ENCODE data around the gene OTUD7B. TPM values are rescaled to one million over a fixed set of nuclear protein-coding genes. Genes with fewer than 3 reads are reported as not detected.
"Not testable (repeated sequence)": the region's sequence is repeated elsewhere in the genome, so short reads cannot be mapped to it uniquely, and the experiment has no call there.

OTUD7B gene
- total and polyA plus RNA-seq, 3 donors from 2014 or later, result 23.1 to 31.5 (median 30.3) TPM

DNA sequence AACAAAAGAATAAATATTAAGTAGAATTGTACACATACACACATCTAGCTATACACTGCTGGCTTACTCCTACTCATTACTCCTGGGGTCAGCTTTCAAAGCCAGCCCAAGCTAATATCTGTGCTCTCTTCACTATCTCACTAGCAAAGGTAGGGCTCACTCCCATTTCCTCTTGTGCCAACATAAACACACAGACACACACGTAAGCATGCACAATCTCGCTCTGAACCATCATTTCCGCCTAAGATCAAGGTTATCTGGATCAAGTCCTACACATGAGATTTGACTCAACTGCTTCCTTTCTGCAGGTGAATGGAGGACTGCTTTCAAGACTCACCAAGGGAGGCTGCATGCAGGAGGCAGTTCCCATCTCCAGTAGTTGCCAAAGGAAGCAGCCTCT lies 45.1 kb downstream of the OTUD7B start:
- no peak for TF ChIP-seq POLR2A (IDR thresholded peaks at IDR 0.05)
- TF ChIP-seq, protein P1, sequence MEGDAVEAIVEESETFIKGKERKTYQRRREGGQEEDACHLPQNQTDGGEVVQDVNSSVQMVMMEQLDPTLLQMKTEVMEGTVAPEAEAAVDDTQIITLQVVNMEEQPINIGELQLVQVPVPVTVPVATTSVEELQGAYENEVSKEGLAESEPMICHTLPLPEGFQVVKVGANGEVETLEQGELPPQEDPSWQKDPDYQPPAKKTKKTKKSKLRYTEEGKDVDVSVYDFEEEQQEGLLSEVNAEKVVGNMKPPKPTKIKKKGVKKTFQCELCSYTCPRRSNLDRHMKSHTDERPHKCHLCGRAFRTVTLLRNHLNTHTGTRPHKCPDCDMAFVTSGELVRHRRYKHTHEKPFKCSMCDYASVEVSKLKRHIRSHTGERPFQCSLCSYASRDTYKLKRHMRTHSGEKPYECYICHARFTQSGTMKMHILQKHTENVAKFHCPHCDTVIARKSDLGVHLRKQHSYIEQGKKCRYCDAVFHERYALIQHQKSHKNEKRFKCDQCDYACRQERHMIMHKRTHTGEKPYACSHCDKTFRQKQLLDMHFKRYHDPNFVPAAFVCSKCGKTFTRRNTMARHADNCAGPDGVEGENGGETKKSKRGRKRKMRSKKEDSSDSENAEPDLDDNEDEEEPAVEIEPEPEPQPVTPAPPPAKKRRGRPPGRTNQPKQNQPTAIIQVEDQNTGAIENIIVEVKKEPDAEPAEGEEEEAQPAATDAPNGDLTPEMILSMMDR (IDR thresholded peaks at IDR 0.05), result no peak
- intact Hi-C loops (cut with DNase I; ENCODE audit: low total_unique reads), result no loop called here
- no peaks in the 10 kb centered on the region for H3K27me3 ChIP-seq
- 69 to 85% methylated on average over 3 of the region's 3 CpGs for WGBS, 2 donors
- H3K27ac ChIP-seq, result no peak overlapping the region
- no peaks in the 10 kb centered on the region for H3K36me3 ChIP-seq (ENCODE audit: low read depth, missing control alignments)
- no peak for DNase-seq
- no peak overlapping the region for H3K4me3 ChIP-seq
- H3K9me3 ChIP-seq, result no peaks in the 10 kb centered on the region
- peaks cover 15% of the 10 kb centered on the region for H3K4me1 ChIP-seq

DNA sequence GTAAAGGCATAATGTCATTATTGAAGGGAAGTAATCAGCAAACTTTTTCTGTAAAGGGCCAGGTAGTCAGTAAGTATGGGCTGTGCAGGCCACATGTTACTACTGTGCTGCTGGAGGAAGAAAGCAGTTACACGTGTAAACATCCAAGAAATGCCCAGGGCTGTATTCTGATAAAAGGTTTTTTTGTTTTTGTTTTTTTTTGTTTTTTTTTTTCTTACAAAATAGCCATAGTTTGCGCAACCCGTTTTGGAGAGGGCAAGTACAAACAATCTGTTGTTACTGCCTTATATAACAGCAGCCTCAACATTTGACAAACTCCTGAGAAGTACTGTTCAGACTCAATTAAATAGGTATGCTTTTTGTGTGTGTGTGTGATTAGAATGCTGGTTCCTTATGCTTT lies 47.2 kb downstream of the OTUD7B start:
- intact Hi-C loops (cut with DNase I; ENCODE audit: low total_unique reads), result no loop called here
- peaks cover 15% of the 10 kb centered on the region for H3K4me1 ChIP-seq
- peak overlapping the region in 1 of 2 donors; percentile 53 for H3K27ac ChIP-seq
- TF ChIP-seq, protein P1 (IDR thresholded peaks at IDR 0.05), result no peak
- no peak for TF ChIP-seq POLR2A (IDR thresholded peaks at IDR 0.05)
- DNase-seq, result no peak
- no peaks in the 10 kb centered on the region for H3K27me3 ChIP-seq
- no peaks in the 10 kb centered on the region for H3K36me3 ChIP-seq (ENCODE audit: low read depth, missing control alignments)
- H3K4me3 ChIP-seq, result no peak overlapping the region
- no peaks in the 10 kb centered on the region for H3K9me3 ChIP-seq
- 41 to 65% methylated on average over 3 of the region's 3 CpGs for WGBS, 2 donors

DNA sequence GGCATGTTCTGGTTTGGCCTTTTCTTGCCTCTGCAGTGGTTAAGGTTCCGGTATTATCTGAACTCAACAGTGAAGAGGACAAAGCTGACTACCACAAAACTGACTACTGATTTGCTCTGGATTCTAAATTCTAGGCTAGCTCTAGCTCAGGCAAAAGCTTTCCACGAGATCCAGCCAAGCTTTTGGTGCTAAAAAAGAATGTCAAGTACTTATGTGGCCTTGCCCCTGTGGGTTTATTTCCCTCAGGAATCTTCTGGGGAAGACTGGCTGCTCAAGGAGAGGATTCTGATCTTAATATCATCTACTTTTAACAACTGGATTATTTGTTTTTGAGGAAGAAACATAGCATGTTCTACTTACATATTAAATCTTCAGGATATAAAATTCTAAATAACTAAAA lies 47.8 kb downstream of the OTUD7B start:
- peak overlapping the region in 1 of 2 donors; percentile 53 for H3K27ac ChIP-seq
- TF ChIP-seq POLR2A (IDR thresholded peaks at IDR 0.05), result no peak
- TF ChIP-seq, protein P1 (IDR thresholded peaks at IDR 0.05), result no peak
- H3K4me1 ChIP-seq, result peaks cover 15% of the 10 kb centered on the region
- no peaks in the 10 kb centered on the region for H3K9me3 ChIP-seq
- H3K27me3 ChIP-seq, result no peaks in the 10 kb centered on the region
- no peak for DNase-seq
- intact Hi-C loops (cut with DNase I; ENCODE audit: low total_unique reads), result no loop called here
- WGBS, 2 donors, result 41 to 64% methylated on average over 2 of the region's 2 CpGs
- H3K4me3 ChIP-seq, result no peak overlapping the region
- H3K36me3 ChIP-seq (ENCODE audit: low read depth, missing control alignments), result no peaks in the 10 kb centered on the region

DNA sequence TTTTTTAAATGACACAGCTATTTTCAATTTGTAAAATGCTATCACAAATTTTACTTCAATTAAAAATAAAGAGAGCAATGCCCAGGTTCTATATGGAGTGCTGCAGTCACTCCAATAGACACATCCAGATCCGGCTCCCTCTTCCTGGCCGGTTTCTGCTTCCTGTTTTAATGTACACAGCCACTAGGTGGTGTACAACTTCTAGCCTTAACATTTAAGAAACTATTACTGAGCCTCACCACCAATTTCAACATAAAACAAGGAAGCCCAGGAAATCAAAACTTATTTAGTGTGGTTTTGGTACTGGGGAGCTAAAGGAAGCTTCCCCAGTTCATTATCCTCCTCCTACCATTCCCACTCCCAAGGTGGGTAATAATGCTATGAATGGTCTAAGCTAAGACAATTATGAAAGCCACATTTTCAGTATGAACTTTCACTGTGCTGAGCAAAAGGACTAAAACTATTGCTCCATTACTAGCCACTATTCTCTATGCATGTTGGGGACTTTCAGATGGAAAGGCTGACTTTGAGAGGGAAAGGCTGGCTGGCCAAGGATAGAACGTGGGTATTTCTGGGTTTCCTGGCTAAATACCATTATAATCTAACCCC lies 48.4 kb downstream of the OTUD7B start:
- H3K4me1 ChIP-seq, result peaks cover 12% of the 10 kb centered on the region
- H3K4me3 ChIP-seq, result no peak overlapping the region
- peak overlapping the region in 1 of 2 donors; percentile 53 for H3K27ac ChIP-seq
- peak; percentile 70 for DNase-seq
- TF ChIP-seq POLR2A (IDR thresholded peaks at IDR 0.05), result no peak
- TF ChIP-seq, protein P1 (IDR thresholded peaks at IDR 0.05), result peak; percentile 69 to 79 (median 70)
- no peaks in the 10 kb centered on the region for H3K27me3 ChIP-seq
- H3K36me3 ChIP-seq (ENCODE audit: low read depth, missing control alignments), result no peaks in the 10 kb centered on the region
- 29 to 36% methylated on average over 3 of the region's 3 CpGs for WGBS, 2 donors
- no peaks in the 10 kb centered on the region for H3K9me3 ChIP-seq
- intact Hi-C loops (cut with DNase I; ENCODE audit: low total_unique reads), result no loop called here

DNA sequence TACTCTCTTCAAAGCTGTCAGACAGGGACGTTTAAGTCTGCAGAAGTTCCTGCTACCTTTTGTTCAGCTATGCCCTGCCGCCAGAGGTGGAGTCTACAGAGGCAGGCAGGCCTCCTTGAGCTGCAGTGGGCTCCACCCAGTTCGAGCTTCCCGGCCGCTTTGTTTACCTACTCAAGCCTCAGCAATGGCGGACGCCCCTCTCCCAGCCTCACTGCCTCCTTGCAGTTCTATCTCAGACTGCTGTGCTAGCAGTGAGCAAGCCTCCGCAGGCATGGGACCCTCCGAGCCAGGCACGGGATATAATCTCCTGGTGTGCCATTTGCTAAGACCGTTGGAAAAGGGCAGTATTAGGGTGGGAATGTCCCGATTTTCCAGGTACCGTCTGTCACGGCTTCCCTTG lies 53.0 kb downstream of the OTUD7B start:
- H3K4me3 ChIP-seq; DNase-seq; H3K27me3 ChIP-seq; H3K36me3 ChIP-seq (ENCODE audit: low read depth, missing control alignments); H3K9me3 ChIP-seq; H3K4me1 ChIP-seq; H3K27ac ChIP-seq; intact Hi-C loops (cut with DNase I; ENCODE audit: low total_unique reads): not testable (repeated sequence)
- 99% methylated on average over 14 of the region's 14 CpGs; no CpG with 5 or more reads in 1 of the 2 donors for WGBS, 2 donors

Data from testis (tissue), 3 donors.